Endothelial cell of umbilical vein (primary cell): Measurements from ENCODE around the gene XRN1. TPM values are rescaled to one million over a fixed set of nuclear protein-coding genes. Genes with fewer than 3 reads are reported as not detected.

Experiments
- BruUV-seq: library from RNA; stranded (reverse); fragments of 400-500 nt; replicated peaks from 2 replicates; lab custom pipeline; 2021; lab: Mats Ljungman, UMichigan
- CTCF ChIA-PET: fragments of 300-600, 350-600 bp; sonication (Branson Sonifier 250); formaldehyde crosslinking; loops from one replicate; lab custom pipeline; 2021; ENCODE audit warnings: antibody characterized with exemption, inconsistent platforms; lab: Charles Lee
- POLR2A ChIA-PET: fragments of 300-600, 350-600 bp; sonication (Branson Sonifier 250); formaldehyde crosslinking; loops from one replicate; lab custom pipeline; 2021; ENCODE audit warnings: antibody characterized with exemption, inconsistent platforms; lab: Charles Lee
- DNase-seq: peaks from one replicate; pipeline ENCODE4 v3.0.0-alpha.2; 2011; ENCODE audit warnings: low read depth, low spot score
- FAIRE-seq: peaks from 2 replicates; lab custom pipeline; 2011; peaks lifted over from hg19 to GRCh38; lab: Jason Lieb, UNC
- H2AFZ ChIP-seq: 2 replicates; pipeline ENCODE4 v1.6.0; 2012; ENCODE audit warnings: low read depth, low read length, control low read depth, inconsistent platforms
- H3K27ac ChIP-seq: 2 replicates; pipeline ENCODE4 v1.5.1; 2011; ENCODE audit warnings: low read depth, mild to moderate bottlenecking, control low read depth, low read length, moderate library complexity; ENCODE audit not compliant: insufficient read depth
- H3K27me3 ChIP-seq, 2 experiments: 2 replicates each; pipeline versions ENCODE4 v1.6.0 to v1.6.1; 2011; ENCODE audit warnings: low read length in 2 of 2, mixed read lengths in 1 of 2; ENCODE audit not compliant: control insufficient read depth in 2 of 2, insufficient read depth in 2 of 2
- H3K36me3 ChIP-seq, 2 experiments: 2 replicates in 1 of 2; 3 replicates in 1 of 2; pipeline ENCODE4 v1.5.1; 2011; ENCODE audit warnings: low read length in 2 of 2, mild to moderate bottlenecking in 1 of 2, moderate library complexity in 1 of 2; ENCODE audit not compliant: control insufficient read depth in 2 of 2, insufficient read depth in 2 of 2; ENCODE audit errors: extremely low read depth in 1 of 2
- H3K4me1 ChIP-seq: 3 replicates; pipeline ENCODE4 v1.5.1; 2011; ENCODE audit warnings: mild to moderate bottlenecking, low read length; ENCODE audit not compliant: control insufficient read depth, insufficient read depth; ENCODE audit errors: extremely low read depth
- H3K4me2 ChIP-seq: 2 replicates; pipeline ENCODE4 v1.6.1; 2011; ENCODE audit warnings: low read length, control low read depth, mixed read lengths; ENCODE audit not compliant: insufficient read depth
- H3K4me3 ChIP-seq, 3 experiments: fragments of 200-600 bp in 1 of 3; sonication (generic), shearing (Covaris generic) in 1 of 3; replicated peaks in 1 of 3; 2 replicates each; pipeline ENCODE4 v1.5.1; 2011 to 2016; ENCODE audit warnings: control low read depth in 3 of 3, low read length in 3 of 3, mild to moderate bottlenecking in 2 of 3, inconsistent platforms in 1 of 3, low read depth in 1 of 3, moderate library complexity in 1 of 3; ENCODE audit not compliant: insufficient read depth in 1 of 3
- H3K79me2 ChIP-seq: 2 replicates; pipeline ENCODE4 v1.6.0; 2012; ENCODE audit warnings: low read length, inconsistent platforms; ENCODE audit not compliant: control insufficient read depth, insufficient read depth
- H3K9ac ChIP-seq: replicated peaks from 2 replicates; pipeline ENCODE3; 2011; ENCODE audit warnings: low read length, control low read depth; ENCODE audit not compliant: insufficient read depth; ENCODE audit errors: extremely low read depth
- H3K9me1 ChIP-seq: replicated peaks from 3 replicates; pipeline ENCODE4 v1.6.0; 2011; ENCODE audit warnings: mild to moderate bottlenecking, low read length; ENCODE audit not compliant: control insufficient read depth, insufficient read depth; ENCODE audit errors: extremely low read depth
- H3K9me3 ChIP-seq: replicated peaks from 2 replicates; pipeline ENCODE4 v1.5.1; 2012; ENCODE audit warnings: low read length, inconsistent platforms; ENCODE audit not compliant: control insufficient read depth, insufficient read depth
- H4K20me1 ChIP-seq: replicated peaks from 2 replicates; pipeline ENCODE3; 2011; ENCODE audit warnings: mild to moderate bottlenecking, low read length; ENCODE audit not compliant: control insufficient read depth, insufficient read depth; ENCODE audit errors: extremely low read depth
- EZH2 ChIP-seq: IDR thresholded peaks from 2 replicates; pipeline ENCODE4 v1.6.1; 2012; ENCODE audit warnings: borderline replicate concordance, low read depth, mild to moderate bottlenecking, moderate library complexity, low read length, inconsistent platforms; ENCODE audit not compliant: severe bottlenecking
- FOS ChIP-seq: IDR thresholded peaks from 2 replicates; pipeline ENCODE4 v1.6.1; 2011; ENCODE audit warnings: mild to moderate bottlenecking, low read length, moderate library complexity, borderline replicate concordance; ENCODE audit not compliant: insufficient read depth
- GATA2 ChIP-seq: IDR thresholded peaks from 2 replicates; pipeline ENCODE4 v1.7.0; 2011; ENCODE audit warnings: low read depth, mild to moderate bottlenecking, moderate library complexity, mixed read lengths, low read length; ENCODE audit not compliant: insufficient read length, insufficient read depth
- JUN ChIP-seq: IDR thresholded peaks from 2 replicates; pipeline ENCODE4 v1.6.1; 2011; ENCODE audit warnings: borderline replicate concordance, low read depth; ENCODE audit not compliant: insufficient read length, insufficient read depth
- MYC ChIP-seq: IDR thresholded peaks from one replicate; pipeline ENCODE4 v1.6.1; 2011; ENCODE audit warnings: mild to moderate bottlenecking, low read depth, low read length
- POLR2A ChIP-seq: IDR thresholded peaks from 2 replicates; pipeline ENCODE4 v1.6.1; 2012; ENCODE audit warnings: low read depth, mild to moderate bottlenecking, control low read depth, low read length
- POLR2AphosphoS5 ChIP-seq: IDR thresholded peaks from 2 replicates; pipeline ENCODE4 v1.6.1; 2012; ENCODE audit warnings: low read depth, mild to moderate bottlenecking, control low read depth, low read length, moderate library complexity; ENCODE audit not compliant: insufficient read depth
- dilution Hi-C: fragments of 300-500 bp; cut with MboI; formaldehyde crosslinking; loops from one replicate; pipeline ENCODE4 v1.15.0; 2019; ENCODE audit warnings: low sequenced_read_pairs; ENCODE audit not compliant: extremely low pct_ligation_motif_present
- intact Hi-C: fragments of 100-400 bp; cut with micrococcal nuclease; formaldehyde crosslinking; loops from one replicate; pipeline ENCODE4 v1.10.0; 2022
- polyA plus RNA-seq, 4 experiments: library from polyadenylated mRNA; depleted of rRNA in 3 of 4; stranded (reverse) in 3 of 4; unstranded in 1 of 4; fragments of >200 nt; gene quantifications; 2 replicates each; pipeline versions ENCODE4 v1.2.1 to v1.2.3, GENCODE V29; 2011 to 2012; ENCODE audit warnings: missing spikeins in 1 of 4
- total RNA-seq: library from RNA; stranded (reverse); gene quantifications from 2 replicates; pipeline ENCODE4 v1.2.3, GENCODE V29; 2021
- TF ChIP-seq, protein P1 (sequence below), 2 donors: IDR thresholded peaks; 1 replicate in 1 of 2; 2 replicates in 1 of 2; pipeline ENCODE4 v1.5.1; 2011; ENCODE audit warnings: low read length in 2 of 2, mild to moderate bottlenecking in 2 of 2, moderate library complexity in 2 of 2, control low read depth in 1 of 2, inconsistent platforms in 1 of 2, low read depth in 1 of 2; ENCODE audit not compliant: insufficient read depth in 1 of 2; ENCODE audit errors: extremely low read depth in 1 of 2
- TF ChIP-seq, protein P2 (sequence below): IDR thresholded peaks from 2 replicates; pipeline ENCODE4 v1.6.1; 2011; ENCODE audit not compliant: insufficient read depth, insufficient read length

The XRN1 gene
- total and polyA plus RNA-seq, 2 donors (not counting 3 experiments of a cell fraction or from before 2014, with no cell fraction given): 4.4 to 40.0 TPM

DNA sequence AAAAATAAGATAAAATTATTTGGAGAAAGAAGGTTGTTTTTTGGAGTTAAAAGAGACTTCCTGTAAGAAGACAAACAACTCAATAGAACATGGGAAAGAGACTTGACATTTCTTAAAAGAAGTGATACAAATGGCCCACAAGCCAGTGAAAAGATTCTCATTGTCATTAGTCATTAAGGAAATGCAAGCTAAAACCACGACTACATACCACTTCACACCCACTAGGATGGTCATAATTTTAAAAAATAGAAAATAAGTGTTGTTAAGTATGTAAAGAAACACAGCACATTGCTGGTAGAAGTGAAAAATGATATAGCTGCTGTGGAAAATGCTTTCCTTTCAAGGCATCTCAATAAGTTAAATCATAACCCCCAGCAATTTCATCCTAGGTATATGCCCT lies 178.1 kb downstream of the XRN1 start:
- Histone ChIP-seq H3K36me3 (no peaks in the 10 kb centered on the region), H3K79me2 (no peaks in the 10 kb centered on the region), H2AFZ (no peak overlapping the region), H3K9ac (no peak overlapping the region), H3K4me1 (no peaks in the 10 kb centered on the region), H3K4me2 (no peak overlapping the region), H3K9me3 (no peaks in the 10 kb centered on the region), H3K27me3 (peaks cover 0 to 9% of the 10 kb centered on the region in 2 experiments), H4K20me1 (no peaks in the 10 kb centered on the region), H3K27ac (no peak overlapping the region), H3K4me3 (no peak overlapping the region), H3K9me1 (no peaks in the 10 kb centered on the region)
- DNase-seq (no peak), FAIRE-seq (no peak)
- dilution Hi-C loops: no loop called here
- no TSS peak for BruUV-seq
- ChIA-PET CTCF (interaction anchor here (1.2 to 3.7 kb wide), 4 partner anchors 10 to 144 kb away, joined by 3 to 18 read pairs (median 10); no protein-coding TSS in a partner anchor), POLR2A (no interaction called here)
- TF ChIP-seq GATA2: no peak
- TF ChIP-seq JUN: no peak
- no peak for TF ChIP-seq POLR2AphosphoS5
- no peak for TF ChIP-seq POLR2A
- TF ChIP-seq, protein P1, sequence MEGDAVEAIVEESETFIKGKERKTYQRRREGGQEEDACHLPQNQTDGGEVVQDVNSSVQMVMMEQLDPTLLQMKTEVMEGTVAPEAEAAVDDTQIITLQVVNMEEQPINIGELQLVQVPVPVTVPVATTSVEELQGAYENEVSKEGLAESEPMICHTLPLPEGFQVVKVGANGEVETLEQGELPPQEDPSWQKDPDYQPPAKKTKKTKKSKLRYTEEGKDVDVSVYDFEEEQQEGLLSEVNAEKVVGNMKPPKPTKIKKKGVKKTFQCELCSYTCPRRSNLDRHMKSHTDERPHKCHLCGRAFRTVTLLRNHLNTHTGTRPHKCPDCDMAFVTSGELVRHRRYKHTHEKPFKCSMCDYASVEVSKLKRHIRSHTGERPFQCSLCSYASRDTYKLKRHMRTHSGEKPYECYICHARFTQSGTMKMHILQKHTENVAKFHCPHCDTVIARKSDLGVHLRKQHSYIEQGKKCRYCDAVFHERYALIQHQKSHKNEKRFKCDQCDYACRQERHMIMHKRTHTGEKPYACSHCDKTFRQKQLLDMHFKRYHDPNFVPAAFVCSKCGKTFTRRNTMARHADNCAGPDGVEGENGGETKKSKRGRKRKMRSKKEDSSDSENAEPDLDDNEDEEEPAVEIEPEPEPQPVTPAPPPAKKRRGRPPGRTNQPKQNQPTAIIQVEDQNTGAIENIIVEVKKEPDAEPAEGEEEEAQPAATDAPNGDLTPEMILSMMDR (IDR thresholded peaks at IDR 0.05; ENCODE audit: extremely low read depth in 1 of 2, insufficient read depth in 1 of 2, low read depth in 1 of 2, low read length in 2 of 2): no peak
- TF ChIP-seq MYC: no peak
- TF ChIP-seq, protein P2, sequence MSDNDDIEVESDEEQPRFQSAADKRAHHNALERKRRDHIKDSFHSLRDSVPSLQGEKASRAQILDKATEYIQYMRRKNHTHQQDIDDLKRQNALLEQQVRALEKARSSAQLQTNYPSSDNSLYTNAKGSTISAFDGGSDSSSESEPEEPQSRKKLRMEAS: no peak
- no peak for TF ChIP-seq FOS
- TF ChIP-seq EZH2: no peak
- intact Hi-C loops: no loop called here
